Stomach (tissue), 4 donors: ENCODE results near the gene TCP10L.

Experiments
- CTCF ChIP-seq, 7 experiments: fragments of 450-650 bp in 4 of 7; fragments of 200-600 bp in 3 of 7; sonication (generic) in 3 of 7; IDR thresholded peaks; one replicate each; pipeline ENCODE4 v1.5.1; 2016 to 2019; ENCODE audit warnings: antibody characterized with exemption in 7 of 7, control low read depth in 2 of 7, mild to moderate bottlenecking in 1 of 7
- POLR2A ChIP-seq, 4 donors: fragments of 450-650 bp; IDR thresholded peaks; one replicate each; pipeline ENCODE4 v1.6.1; 2016; ENCODE audit warnings: antibody characterized with exemption in 4 of 4, control low read depth in 2 of 4, mild to moderate bottlenecking in 1 of 4, moderate library complexity in 1 of 4
- POLR2AphosphoS5 ChIP-seq, 3 donors: sonication (generic); formaldehyde crosslinking; IDR thresholded peaks; one replicate each; pipeline ENCODE4 v1.6.1; 2016; ENCODE audit warnings: antibody characterized with exemption in 3 of 3

- no peak for TF ChIP-seq POLR2AphosphoS5 (IDR thresholded peaks at IDR 0.05)
- TF ChIP-seq CTCF (IDR thresholded peaks at IDR 0.05) = no peak
- TF ChIP-seq POLR2A (IDR thresholded peaks at IDR 0.05) = no peak
Observed at GRCh38 chr21:32549886-32550285, 35.4 kb downstream of the TCP10L start.
